ENCODE results near the gene BSDC1. TPM values are rescaled to one million over a fixed set of nuclear protein-coding genes. Genes with fewer than 3 reads are reported as not detected.
A peak's percentile ranks its signal among the peaks of the same experiment; 100 is the strongest.

Gene BSDC1
- total RNA-seq, 4 donors from 2014 or later = 89.1 to 140 (median 109) TPM

DNA sequence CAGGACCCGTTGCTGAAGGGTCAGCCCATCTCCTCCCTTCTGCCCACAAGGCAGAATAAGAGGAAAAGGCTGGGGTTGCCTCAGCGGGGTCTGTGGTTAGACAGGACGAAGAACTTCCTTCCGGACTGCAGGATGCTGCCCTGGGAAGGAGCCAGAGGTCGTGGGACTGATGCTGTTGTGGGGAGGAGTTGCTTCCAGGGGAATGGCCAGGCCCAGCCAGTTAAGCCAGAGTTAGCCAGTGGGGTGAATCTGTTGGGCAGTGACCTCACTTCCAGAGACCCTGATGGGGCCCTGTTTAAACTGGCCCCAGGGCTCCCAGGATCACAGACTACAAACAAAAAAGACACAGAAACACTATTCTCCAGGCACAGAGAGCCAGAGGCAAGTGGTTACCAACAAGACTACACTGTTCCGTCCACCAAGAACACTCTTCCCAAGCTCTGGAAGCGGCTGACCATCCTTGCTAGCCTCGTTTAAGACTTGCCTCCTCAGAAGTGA lies 45.0 kb downstream of the BSDC1 start:
- Histone ChIP-seq H3K9me3 (no peaks in the 10 kb centered on the region), H3K36me3 (no peaks in the 10 kb centered on the region), H3K4me3 (no peak overlapping the region), H3K4me1 (peaks cover 0 to 22% (median 0%) of the 10 kb centered on the region in 4 donors), H3K27me3 (no peaks in the 10 kb centered on the region), H3K27ac (peak overlapping the region in 1 of 4 donors; percentile 32)
- TF ChIP-seq, protein P1, sequence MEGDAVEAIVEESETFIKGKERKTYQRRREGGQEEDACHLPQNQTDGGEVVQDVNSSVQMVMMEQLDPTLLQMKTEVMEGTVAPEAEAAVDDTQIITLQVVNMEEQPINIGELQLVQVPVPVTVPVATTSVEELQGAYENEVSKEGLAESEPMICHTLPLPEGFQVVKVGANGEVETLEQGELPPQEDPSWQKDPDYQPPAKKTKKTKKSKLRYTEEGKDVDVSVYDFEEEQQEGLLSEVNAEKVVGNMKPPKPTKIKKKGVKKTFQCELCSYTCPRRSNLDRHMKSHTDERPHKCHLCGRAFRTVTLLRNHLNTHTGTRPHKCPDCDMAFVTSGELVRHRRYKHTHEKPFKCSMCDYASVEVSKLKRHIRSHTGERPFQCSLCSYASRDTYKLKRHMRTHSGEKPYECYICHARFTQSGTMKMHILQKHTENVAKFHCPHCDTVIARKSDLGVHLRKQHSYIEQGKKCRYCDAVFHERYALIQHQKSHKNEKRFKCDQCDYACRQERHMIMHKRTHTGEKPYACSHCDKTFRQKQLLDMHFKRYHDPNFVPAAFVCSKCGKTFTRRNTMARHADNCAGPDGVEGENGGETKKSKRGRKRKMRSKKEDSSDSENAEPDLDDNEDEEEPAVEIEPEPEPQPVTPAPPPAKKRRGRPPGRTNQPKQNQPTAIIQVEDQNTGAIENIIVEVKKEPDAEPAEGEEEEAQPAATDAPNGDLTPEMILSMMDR (IDR thresholded peaks at IDR 0.05) = no peak
- no peak for TF ChIP-seq POLR2A (IDR thresholded peaks at IDR 0.05)
- DNase-seq = no peak

DNA sequence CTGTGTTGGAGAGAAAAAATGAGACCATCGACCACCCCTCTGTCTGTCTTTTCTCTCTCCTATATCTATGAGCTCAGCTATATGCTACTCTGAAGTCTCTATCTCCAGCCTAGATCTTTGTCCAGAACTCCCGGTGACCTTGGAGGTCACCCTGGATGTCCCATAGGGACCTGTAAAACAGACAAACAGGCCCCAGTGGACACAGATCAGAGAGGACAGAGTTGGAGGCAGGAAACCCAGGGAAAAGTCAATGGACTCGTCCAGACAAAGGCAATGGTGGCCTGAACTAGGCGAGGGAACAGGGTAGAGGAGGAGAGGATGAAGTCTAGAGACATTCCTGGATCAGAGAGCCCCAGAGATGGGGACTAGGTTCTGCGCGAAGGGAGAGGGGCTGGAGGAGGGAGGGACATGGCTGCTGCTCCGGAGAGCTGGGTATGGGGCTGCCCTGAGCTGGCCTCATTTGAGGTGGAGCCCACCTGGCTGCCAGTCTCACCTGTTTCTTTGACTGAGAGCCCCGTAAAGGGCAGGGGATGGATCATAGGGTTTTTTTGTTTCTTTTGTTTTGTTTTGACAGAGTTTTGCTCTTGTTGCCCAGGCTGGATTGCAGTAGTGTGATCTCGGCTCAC lies 47.6 kb downstream of the BSDC1 start:
- no peaks in the 10 kb centered on the region for H3K9me3 ChIP-seq
- no peaks in the 10 kb centered on the region for H3K27me3 ChIP-seq
- DNase-seq = no peak
- TF ChIP-seq, protein P1 (IDR thresholded peaks at IDR 0.05) = no peak
- no peak for TF ChIP-seq POLR2A (IDR thresholded peaks at IDR 0.05)
- no peaks in the 10 kb centered on the region for H3K36me3 ChIP-seq
- H3K4me1 ChIP-seq = no peaks in the 10 kb centered on the region
- H3K27ac ChIP-seq = no peak overlapping the region
- H3K4me3 ChIP-seq = no peak overlapping the region

DNA sequence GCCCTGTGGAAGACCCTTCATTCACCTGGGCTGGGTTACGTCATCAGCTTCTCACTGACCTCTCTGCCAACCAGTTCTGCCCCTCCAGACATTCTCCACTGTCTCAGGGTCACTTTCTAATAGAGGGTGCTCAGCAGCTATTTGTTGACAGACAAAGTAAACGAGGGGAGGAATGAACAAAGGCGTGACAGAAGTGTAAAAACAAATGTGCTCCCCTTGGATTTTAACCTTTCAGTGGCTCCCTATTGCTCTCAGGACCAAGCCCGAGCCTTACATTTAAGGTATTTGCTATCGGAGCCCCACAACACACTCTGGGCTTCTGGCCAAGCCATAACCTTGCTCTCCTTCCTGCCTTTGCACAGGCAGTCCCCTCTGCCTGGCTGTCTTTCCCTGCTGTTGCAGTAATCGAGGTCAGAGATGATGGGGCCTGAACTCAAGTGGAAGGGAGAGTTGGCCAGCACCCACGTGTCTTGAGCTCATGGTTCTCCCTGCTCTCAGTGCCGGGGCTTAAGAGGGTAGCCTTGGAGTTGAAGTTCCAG lies 48.9 kb downstream of the BSDC1 start:
- no peak overlapping the region for H3K27ac ChIP-seq
- DNase-seq = peak in 1 of 3 donors; percentile 66

DNA sequence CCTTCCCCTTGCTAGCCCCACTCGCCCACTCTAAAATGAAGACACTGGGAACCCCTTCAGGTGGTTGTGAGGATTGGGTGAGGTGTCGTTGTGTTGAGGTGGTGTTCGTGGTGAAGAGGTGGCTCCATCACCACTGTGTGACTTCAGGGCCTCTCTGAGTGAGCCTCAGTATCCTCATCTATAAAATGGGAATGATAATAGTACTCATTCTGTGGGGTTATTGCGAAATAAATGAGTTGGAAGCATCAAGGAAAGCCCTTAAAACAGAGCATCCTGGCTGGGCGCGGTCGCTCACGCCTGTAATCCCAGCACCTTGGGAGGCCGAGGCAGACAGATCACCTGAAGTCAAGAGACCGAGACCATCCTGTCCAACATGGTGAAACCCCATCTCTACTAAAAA lies 51.5 kb downstream of the BSDC1 start:
- Histone ChIP-seq H3K36me3 (no peaks in the 10 kb centered on the region), H3K27ac (no peak overlapping the region), H3K27me3 (no peaks in the 10 kb centered on the region), H3K4me3 (no peak overlapping the region), H3K4me1 (peaks cover 0 to 15% (median 7%) of the 10 kb centered on the region in 4 donors), H3K9me3 (no peaks in the 10 kb centered on the region)
- no peak for DNase-seq
- TF ChIP-seq, protein P1 (IDR thresholded peaks at IDR 0.05) = no peak
- TF ChIP-seq POLR2A (IDR thresholded peaks at IDR 0.05) = no peak

More for the DNA sequence above, 48.9 kb downstream of the BSDC1 start:
- no peaks in the 10 kb centered on the region for H3K9me3 ChIP-seq
- H3K4me3 ChIP-seq = no peak overlapping the region
- no peaks in the 10 kb centered on the region for H3K4me1 ChIP-seq
- no peak for TF ChIP-seq POLR2A (IDR thresholded peaks at IDR 0.05)
- H3K27me3 ChIP-seq = no peaks in the 10 kb centered on the region
- H3K36me3 ChIP-seq = no peaks in the 10 kb centered on the region

DNA sequence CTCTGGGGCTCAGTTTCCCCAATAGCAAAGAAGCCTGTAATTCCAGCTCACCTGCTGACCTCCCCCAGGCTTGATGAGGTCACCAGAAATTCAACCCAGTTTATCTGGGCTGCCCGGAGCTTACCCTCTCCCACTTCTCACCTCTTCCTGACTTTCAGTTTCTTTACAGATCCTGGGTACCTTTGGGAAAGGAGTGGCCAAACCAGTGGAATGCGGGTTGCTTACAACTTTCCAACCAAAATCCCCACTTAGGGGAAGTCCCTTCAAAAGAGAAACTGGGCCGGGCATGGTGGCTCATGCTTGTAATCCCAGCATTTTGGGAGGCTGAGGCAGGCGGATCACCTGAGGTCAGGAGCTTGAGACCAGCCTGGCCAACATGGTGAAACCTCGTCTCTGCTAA lies 52.3 kb downstream of the BSDC1 start:
- no peak overlapping the region for H3K4me3 ChIP-seq
- TF ChIP-seq POLR2A (IDR thresholded peaks at IDR 0.05) = no peak
- TF ChIP-seq, protein P1 (IDR thresholded peaks at IDR 0.05) = no peak
- DNase-seq = no peak
- no peaks in the 10 kb centered on the region for H3K36me3 ChIP-seq
- no peak overlapping the region for H3K27ac ChIP-seq
- no peaks in the 10 kb centered on the region for H3K27me3 ChIP-seq
- H3K9me3 ChIP-seq = no peaks in the 10 kb centered on the region
- peaks cover 0 to 23% (median 13%) of the 10 kb centered on the region in 4 donors for H3K4me1 ChIP-seq

DNA sequence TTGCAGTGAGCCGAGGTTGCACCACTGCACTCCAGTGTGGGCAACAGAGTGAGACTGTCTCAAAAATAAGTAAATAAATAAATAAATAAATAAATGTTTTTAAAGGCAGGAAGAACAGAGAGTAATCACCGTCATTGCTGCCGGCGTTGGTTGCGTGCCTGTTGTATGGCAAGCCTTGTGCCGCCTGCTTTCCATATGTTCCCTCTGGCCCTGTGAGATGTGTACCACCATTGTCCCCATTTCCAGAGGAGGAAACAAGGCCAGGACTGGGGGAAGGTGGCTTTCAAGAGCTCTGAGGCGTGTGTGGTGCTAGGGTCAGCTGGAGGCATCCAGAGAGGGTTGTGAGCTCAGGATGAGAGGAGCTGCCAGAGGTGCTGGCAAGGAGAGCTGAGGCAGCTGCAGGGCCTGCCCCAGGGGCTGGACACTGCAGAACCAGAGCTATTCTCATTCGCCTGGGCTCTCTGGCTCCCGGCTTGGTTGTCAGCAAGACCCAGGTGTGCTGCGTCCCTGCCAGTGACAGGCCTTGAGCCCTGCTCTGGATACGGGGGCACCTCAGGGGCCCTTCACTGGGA lies 53.0 kb downstream of the BSDC1 start:
- no peaks in the 10 kb centered on the region for H3K27me3 ChIP-seq
- no peaks in the 10 kb centered on the region for H3K36me3 ChIP-seq
- DNase-seq = no peak
- TF ChIP-seq, protein P1 (IDR thresholded peaks at IDR 0.05) = no peak
- no peak for TF ChIP-seq POLR2A (IDR thresholded peaks at IDR 0.05)
- no peaks in the 10 kb centered on the region for H3K9me3 ChIP-seq
- H3K4me3 ChIP-seq = no peak overlapping the region
- H3K27ac ChIP-seq = no peak overlapping the region
- peaks cover 0 to 29% (median 20%) of the 10 kb centered on the region in 4 donors for H3K4me1 ChIP-seq
